Endometrial microvascular endothelial cells (primary cell): ENCODE results near the gene MYL10. TPM values are rescaled to one million over a fixed set of nuclear protein-coding genes. Genes with fewer than 3 reads are reported as not detected.
"Not testable (repeated sequence)": the region's sequence is repeated elsewhere in the genome, so short reads cannot be mapped to it uniquely, and the experiment has no call there.

Experiments used
- in situ Hi-C: cut with HindIII; loops from 2 replicates; pipeline ENCODE4 v1.10.0; 2017; ENCODE audit warnings: low sequenced_read_pairs, low pct_unique_long_range_greater_than_20kb; ENCODE audit errors: inconsistent ontology term
- total RNA-seq: library from RNA; depleted of rRNA; stranded (reverse); fragments of >200 nt; gene quantifications from one replicate; pipeline ENCODE4 v1.2.3, GENCODE V29; 2015; ENCODE audit errors: inconsistent ontology term

The MYL10 gene
- total RNA-seq, 1 donor from 2014 or later, result not detected

DNA sequence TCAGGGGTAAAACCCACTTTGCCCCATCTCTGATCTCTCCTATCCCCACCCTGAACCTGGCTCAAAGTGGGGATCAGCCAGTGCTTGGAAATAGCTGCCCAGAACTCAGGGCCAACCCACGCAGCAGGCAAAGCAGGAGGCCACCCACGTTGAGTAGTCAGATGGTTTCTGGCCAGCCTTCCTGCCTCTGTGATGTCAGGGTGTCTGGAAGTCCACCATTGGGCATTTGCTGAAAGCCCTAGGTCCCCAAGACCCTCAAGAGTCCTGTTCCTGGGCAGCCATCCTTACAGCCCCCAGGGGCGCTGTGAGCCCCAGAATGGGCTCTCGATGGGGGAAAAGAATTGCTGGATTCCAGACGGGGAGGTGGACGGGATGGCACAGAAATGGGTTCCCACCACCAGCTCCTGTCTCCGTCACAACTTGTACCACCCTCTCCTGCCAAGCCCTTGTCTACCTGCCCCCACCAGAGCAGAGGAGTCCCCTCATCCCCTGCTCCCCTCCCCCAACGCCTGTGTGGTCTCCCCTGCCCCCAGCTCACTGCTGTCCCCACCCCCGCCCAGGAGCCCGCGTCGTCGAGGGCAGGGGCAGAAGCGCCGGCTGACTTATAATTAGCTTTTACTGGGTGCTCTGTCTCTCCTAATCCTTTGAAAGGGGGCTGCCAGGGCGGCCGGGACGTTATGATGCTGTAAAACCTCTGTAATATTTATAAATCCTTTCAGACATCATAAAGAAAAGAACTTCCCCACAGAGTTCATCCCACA is 3.9 kb downstream of the MYL10 start:
- in situ Hi-C loops, result no loop called here

DNA sequence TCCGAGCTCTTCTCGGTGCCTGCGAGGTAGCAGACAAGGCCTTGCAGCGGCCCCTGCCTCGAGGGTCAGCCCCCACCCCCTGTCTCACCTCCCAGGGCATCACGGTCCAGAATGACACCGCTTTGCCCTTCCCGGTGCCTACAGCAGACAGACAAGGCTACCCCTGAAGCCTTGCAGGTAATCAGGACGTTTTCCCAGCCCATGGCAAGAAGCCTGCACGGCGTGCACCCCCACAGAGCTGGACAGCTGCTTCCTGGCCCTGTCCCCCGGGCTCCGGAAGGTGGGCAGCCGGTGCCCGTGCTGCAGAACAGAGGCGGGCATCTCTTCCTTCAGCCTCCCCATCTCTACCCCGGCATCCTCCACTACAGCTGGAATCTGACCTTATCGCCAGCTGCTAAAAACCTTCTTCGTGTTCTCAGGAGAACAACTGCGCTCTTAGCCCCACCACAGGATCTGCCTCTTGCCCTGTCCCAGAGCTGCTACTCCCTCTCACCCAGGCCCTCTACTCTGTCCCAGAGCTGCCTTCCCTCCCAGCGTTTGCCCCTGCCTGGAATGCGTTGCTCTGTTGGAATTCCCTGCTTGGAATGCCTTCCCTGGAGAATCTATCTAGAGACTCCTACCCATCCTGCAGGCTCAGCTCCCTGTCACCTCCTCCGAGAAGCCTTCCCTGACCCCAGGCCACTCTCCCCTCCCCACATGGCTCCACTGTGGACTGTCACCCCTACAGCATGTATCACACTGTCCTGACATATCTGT is 4.7 kb downstream of the MYL10 start:
- in situ Hi-C loops, result no loop called here

DNA sequence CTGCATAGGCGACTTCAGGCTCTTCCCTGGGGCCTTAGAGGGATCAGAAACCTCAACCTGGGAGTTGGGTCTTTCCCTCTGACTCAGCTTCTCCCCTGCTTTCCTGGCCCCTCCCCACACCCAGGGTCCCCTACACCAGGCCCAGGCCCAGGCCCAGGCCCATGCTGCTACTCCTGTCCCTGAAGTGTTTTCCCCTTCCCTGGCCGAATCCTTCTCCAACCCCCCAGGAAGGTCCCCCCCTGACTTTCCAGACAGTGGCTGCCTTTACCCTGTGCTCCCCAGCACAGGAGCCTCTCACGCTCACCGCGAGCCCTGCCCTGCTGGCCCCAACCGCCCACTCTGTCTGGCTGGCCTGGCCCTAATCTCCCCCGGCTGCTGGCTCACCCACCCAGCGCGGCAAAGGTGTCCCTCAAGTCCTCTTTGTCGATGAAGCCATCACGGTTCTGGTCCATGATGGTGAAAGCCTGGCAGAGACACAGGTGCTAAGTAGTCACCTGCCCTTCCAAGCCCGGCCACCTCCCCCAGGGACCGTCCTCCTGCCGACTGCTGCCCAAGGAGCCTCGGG is 6.4 kb downstream of the MYL10 start:
- in situ Hi-C loops, result no loop called here

DNA sequence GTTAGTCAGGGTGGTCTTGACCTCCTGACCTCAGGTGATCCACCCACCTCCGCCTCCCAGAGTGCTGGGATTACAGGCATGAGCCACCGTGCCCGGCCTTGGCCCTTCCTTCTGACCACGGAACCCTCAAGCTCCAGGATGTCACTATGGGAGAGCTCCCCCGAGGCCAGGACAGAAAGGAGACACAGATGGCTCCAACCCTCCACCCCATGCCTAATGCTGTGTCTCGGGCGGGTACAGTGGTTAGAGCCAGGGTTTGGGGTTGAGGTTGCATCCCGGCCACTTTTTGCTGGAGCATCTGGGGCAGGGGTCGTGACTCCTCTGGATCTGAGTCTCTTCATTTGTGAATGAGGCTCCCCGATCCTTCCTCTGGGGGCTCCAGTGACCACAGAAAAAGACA is 8.1 kb downstream of the MYL10 start:
- in situ Hi-C loops, result no loop called here

DNA sequence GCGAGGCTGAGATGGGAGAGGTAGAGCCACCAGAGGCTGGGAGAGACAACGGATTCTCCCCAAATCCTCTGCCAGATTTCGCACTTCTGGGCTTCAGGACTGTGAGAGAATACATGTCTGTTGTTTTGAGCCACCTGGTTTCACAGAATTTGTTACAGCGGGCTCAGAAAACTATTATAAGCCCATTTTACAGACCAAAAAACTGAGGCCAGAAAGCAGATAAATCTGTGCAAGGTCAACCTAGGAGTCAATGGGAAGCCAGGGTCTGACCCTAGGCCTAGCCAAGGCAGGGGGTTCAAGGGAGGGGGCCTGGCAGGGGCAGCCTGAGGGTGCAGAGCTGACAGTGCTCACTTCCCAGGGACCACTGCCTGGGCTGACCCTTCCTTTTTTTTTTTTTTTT is 8.7 kb downstream of the MYL10 start:
- in situ Hi-C loops, result no loop called here

DNA sequence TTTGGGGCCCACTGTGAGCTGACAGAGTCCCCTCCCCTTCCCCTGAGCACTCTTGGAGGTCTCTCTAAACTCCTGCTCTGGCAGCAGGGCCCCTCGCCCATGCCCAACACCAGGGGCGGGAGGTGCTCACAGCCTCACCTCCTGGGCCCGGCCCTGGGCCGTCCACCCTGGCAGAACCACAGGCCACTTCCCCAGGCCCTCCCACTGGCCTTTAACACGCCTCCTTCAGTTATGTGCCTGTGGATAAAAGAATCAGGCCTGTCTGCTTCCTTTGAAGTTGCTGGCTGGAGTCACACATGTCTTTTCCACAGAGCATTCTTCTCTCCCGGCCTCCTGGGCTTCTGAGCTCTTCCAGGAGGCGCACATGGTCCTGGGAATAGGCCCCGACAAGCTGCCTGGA is 10.2 kb downstream of the MYL10 start:
- in situ Hi-C loops, result no loop called here

DNA sequence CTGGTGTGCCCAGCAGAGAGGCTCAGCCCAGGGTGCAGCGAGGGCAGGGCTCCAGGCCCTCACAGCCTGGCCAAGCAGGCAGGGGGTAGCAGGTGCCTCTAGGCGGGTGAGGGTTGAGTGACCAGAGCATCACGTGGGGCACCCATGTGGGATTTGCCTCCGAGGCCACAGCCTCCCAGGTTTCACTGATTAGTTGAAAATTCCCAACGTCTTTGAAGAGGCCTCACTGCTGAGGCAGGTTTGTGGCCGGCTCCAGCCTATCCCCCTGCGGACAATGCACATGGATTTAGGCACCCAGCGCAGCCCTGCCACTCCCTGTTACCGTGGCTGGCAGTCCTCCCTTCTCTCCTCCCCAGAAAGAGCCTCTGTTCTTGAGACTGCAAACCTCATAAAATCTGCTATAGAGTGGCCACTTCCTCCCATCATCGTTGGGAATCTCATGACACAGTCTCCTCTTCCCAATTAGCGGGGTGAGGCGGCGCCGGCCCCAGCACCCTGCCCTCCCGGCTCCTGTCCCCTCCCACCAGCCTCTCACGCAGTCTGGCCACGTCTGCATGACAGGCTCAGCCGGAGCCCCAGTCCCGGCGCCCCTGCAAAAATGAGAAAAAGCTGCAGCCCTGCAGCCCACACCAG is 10.8 kb downstream of the MYL10 start:
- in situ Hi-C loops, result no loop called here

DNA sequence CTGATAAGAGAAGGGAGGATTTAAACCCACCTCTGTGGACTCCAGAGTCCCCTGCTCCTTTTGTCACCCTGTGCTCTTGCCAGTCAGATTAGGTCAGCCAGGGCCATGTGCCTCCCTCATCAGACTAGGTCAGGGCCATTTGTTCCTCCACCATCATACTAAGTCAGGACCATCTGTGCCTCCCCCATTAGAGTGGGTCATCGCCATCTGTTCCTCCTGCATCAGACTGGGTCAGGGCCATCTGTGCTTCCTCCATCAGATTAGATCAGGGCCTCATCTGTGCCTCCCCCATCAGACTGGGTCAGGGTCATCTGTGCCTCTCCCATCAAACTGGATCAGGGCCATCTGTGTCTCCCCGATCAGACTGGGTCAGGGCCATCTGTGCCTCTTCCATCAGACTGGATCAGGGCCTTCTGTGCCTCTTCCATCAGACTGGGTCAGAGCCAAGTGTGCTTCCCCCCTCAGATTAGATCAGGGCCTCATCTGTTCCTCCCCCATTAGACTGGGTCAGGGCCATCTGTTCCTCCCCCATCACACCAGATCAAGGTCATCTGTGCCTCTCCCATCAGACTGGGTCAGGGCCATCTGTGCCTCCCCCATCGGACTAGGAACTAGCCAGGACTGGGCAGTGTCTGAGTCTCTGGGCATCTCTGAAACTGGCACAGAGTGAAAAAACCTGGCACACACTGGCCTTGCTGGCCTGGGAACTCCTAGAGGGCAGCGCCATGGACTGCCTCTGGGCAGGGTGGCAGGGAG is 11.5 kb downstream of the MYL10 start:
- in situ Hi-C loops, result no loop called here

DNA sequence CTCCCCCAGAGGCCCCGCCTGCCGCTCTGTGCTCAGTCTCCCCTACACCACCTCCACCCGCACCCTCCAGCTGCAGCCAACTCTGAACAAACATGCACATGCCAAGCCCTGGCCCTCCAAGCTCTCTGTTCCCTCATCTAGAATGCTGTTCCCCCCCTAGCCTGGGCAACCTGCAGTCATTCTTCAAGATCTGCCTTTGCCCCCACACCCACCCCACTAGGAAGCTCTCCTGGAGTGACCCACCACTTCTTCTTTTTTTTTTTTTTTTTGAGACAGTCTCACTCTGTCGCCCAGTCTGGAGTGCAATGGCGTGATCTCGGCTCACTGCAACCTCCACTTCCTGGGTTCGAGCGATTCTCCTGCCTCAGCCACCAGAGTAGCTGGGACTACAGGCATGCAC is 13.7 kb downstream of the MYL10 start:
- in situ Hi-C loops, result no loop called here

DNA sequence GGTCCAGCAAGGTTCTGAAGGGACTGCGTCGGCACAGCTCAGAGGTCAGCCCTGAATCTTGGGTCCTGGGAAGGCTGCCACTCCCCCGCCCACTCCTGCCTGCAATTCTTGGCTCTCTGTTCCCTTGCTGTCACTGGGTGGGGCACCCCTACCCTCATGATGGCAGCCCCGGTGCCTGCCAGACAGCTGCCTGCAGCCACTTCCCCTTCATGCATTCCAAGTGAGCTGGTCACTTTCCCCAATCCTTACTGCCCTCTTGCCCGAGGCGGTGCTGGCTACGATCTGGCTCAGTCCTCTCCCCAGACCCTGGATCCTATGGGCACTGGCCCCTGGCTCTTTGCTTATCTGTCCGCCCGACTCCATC is 14.2 kb downstream of the MYL10 start:
- in situ Hi-C loops, result no loop called here

DNA sequence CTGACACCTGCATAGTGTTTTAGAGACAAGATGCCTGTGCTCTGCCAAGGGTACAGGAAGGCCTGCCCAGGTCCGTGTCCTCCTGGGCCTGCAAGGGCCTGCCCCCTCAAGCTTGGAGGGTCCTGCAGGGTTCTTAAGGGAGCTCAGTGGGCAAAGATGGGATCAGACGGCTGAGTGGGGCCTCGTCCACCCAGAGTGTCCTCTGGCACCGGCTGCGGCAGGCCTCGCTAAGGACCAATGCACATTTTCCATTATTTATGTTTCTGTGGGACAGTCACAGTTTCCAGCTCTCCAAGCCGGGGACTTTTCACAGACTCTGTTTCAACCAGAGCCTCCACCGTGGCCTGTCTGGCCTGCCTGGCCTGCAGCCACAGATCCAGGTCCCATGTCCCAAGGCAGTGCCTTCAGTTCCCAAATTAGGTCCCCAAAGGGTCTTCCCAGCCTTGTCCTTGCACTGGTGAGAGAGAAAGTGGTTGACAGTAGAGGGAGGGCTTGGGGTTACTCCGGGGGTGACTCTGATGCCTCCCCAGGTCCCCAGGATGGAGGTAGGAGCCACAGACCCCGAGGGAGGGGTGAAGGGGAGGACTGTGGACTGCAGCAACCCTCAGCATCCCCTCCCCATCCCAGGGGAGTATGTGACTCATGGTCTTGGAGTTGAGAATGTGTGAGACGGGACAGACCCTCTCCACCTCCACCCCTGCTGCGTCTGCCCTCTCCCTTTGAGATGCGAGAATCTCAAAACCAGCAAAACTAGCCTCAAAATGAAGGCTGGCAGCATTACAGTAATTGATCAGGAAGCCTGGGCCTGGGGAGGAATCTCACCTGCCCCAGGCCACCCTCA is 14.8 kb downstream of the MYL10 start:
- in situ Hi-C loops, result no loop called here

DNA sequence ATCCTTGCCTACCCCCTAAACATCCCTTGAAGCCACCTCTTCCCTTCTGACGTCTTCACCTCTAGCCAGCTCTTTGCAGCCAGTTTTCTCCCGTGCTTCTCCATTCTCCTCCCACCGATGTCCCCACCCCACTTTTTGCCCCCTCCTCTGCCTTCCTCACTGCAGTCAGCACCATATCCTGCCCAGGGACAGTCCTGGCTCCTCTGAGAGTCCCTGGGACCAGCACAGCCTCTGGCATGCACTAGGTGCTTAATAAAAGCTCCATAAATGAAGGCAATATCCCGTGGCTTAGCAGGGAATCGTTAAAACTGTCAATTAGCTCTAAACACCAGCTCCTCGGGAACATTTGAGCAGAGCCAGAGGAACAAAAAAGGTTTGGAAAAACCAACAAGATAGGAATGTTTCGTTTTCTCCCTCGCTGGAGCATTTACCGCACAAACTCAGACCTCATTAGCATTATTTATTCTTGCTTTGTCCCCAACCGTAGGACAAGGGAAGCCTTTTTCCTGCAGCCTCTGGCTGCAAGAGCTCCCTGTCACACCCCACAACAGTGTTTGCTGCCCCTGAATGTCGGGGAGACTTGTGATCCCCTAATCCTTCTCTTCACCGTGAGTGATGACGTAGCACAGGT is 16.1 kb downstream of the MYL10 start:
- in situ Hi-C loops, result no loop called here

DNA sequence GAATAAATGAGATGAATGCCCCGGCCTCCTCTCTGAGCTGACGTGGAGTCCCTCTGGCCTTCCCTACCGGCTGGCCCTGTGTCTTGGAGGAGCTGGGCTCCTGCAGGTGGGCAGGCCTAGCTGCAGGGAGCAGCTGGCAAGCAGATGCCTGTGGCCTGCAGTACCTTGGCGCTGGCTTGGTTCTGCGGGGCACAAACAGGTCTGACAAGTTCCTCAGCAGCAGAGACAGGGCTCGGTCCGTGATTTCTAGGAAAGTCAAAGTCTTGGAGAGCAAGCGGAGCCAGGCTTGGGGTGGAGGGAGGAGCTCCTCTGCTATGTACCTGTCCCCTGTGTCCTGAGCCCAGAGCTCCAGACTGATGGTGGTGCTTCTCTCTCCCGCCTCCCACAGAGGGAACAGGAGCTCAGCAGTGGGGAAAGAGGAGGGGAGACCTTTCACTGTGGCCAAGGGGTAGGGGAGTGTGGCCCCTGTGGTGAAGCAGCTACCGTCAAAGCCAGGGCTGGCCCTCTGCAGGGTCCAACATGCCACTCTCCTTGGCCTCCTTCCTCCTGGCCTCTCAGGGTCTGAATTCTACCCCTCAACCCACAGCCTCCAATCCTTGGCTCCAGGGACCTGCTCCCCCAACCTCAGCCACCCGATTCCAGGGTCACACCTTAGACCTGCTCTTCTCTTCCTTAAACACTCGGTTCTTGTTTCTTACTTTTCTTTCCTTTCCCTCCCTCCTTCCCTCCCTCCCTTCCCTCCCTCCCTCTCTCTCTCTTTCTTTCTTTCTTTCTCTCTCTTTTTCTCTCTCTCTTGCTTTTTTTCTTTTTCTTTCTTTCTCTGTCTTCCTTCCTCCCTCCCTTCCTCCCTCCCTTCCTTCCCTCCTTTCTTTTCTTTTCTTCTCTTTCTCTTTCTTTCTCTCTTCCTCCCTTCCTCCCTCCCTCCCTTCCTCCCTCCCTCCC is 20.1 kb downstream of the MYL10 start:
- in situ Hi-C loops, result no loop called here

DNA sequence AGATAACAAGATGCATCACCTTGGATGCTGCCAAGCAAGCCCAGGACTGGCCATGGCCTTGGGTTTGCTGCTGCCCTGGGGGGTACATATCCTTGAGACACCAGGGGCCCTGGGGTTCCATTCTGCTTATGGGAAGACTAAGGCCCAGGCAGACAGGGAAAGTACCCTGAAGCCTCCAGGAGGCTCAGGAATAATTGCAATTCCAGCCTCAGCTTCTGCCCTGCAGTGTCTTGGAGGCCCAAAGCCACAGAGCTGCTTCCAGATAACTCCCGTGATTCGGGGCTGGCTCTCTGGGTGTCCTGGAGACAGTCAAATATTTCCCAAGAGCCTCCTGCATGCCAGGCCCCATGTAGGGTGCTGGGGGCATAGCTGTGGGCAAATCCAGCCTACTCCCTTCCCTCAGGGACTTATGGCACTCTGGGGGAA is 22.6 kb downstream of the MYL10 start:
- in situ Hi-C loops, result no loop called here

DNA sequence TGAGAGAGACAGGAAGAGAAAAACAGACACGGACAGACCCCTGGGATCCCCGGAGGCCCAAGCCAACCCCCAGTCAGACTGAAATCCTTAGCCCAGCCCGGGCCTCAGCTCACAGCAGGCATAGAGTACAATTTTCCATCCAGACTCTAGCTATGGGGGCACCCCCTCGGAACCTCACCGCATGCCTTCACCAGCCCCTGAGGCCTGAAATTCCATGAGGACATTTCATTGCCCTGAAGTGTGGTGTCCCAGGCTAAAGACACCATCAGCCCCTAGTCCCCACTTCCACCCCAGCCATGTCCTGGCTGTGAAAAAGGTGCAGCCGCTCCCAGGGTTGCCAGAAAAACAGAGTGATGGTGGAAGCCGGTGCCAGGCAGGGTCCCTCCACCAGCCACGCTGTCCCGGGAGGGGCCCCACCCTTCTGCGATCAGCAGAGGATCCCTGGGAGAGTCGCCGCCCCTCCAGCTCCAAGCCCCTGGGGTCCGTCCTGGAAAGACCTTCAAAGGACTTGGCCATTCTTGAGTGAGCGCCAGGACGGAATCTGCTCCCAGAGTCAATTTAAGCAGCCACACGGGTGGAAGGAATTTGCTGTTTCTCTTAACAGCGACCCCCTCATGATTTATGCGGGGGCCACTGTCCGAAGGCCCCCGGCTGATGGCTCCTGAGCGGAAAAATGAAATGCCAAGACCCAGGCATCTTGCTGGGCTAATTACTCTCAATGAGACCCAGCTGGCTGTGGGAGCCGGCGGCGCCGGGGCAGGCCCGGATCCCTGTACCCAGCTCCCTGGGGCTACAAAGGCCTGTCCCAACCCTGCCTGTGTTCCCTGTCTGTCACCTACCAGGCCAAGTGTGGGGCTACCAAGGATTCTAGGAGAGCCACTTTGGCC is 23.2 kb downstream of the MYL10 start:
- in situ Hi-C loops, result no loop called here

DNA sequence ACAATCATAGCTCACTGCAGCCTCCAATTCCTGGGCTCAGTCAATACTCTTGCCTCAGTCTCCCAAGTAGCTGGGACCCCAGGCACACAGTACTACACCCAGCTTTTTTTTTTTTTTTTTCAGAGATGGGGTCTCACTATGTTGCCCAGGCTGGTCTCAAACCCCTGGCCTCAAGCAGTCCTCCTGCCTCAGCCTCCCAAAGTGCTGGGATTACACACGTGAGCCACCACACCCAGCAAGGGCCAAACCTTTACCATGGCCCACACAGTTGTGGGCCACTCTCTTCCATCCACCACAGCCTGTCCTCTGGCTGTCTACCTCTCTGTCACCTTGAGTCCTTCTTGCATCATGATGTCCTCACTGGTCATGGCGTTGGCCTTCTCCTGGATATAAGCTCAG is 24.2 kb downstream of the MYL10 start:
- in situ Hi-C loops, result not testable (repeated sequence)
